ENCODE measurements around the gene METTL25. TPM values are rescaled to one million over a fixed set of nuclear protein-coding genes. Genes with fewer than 3 reads are reported as not detected.

Gene METTL25
- total and polyA plus RNA-seq, 2 of the 8 experiments (the other 6 are each of a cell fraction or from before 2014, with no cell fraction given) = 2.4 to 8.3 TPM

DNA sequence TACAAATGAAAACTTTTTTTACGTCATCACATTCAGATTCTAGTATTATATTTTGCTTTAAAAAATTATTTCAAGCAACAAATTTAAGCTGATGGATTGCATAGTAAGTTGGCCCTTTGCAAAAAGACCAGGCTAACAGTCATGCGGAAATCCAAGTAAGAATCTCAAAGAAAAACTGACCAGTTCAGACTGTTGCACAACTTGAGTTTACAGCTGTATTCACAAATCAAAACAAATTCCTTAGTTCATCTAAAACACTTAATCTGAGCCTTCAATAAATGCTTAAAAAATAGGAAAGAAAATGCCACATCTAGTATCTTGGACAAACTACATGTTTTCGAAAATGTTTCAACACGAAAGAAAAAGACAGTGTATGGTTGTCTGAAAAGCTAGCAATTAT is 989 bp upstream of the METTL25 start:
- CTCF ChIA-PET (ENCODE audit: partially characterized antibody) = interaction anchor here (1.0 to 3.6 kb wide), 13 partner anchors 9 to 746 kb away, joined by 3 to 18 read pairs (median 5); no protein-coding TSS in a partner anchor
- no peak for TF ChIP-seq RNF2 (IDR thresholded peaks at IDR 0.05; ENCODE audit: borderline replicate concordance, low read depth, low read length, missing control alignments, poor library complexity, severe bottlenecking)
- TF ChIP-seq CBX8 (IDR thresholded peaks at IDR 0.05; ENCODE audit: borderline replicate concordance, low read depth, low read length) = no peak
- no peak for TF ChIP-seq RAD21 (IDR thresholded peaks at IDR 0.05 in 1 of 2, conservative IDR thresholded peaks at IDR 0.05 in 1 of 2; ENCODE audit: low read depth in 2 of 2, low read length in 2 of 2)
- TF ChIP-seq SRF (IDR thresholded peaks at IDR 0.05; ENCODE audit: low read depth, low read length) = no peak
- TF ChIP-seq YY1 (IDR thresholded peaks at IDR 0.05; ENCODE audit: low read depth, low read length) = no peak
- no peak for TF ChIP-seq CHD2 (IDR thresholded peaks at IDR 0.05; ENCODE audit: low read length)
- no peak for TF ChIP-seq EGR1 (IDR thresholded peaks at IDR 0.05; ENCODE audit: borderline replicate concordance, low read depth, low read length)
- TF ChIP-seq SIX5 (IDR thresholded peaks at IDR 0.05; ENCODE audit: low read depth, low read length) = no peak
- TF ChIP-seq TEAD4 (IDR thresholded peaks at IDR 0.05; ENCODE audit: low read depth, low read length) = no peak
- no peak for TF ChIP-seq RFX5 (IDR thresholded peaks at IDR 0.05; ENCODE audit: borderline replicate concordance, low read depth, low read length)
- TF ChIP-seq PHF8 (conservative IDR thresholded peaks at IDR 0.05; ENCODE audit: low read depth, low read length) = no peak
- TF ChIP-seq, protein P1, sequence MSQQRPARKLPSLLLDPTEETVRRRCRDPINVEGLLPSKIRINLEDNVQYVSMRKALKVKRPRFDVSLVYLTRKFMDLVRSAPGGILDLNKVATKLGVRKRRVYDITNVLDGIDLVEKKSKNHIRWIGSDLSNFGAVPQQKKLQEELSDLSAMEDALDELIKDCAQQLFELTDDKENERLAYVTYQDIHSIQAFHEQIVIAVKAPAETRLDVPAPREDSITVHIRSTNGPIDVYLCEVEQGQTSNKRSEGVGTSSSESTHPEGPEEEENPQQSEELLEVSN (IDR thresholded peaks at IDR 0.05) = no peak
- TF ChIP-seq TCF12 (IDR thresholded peaks at IDR 0.05; ENCODE audit: low read depth, low read length) = no peak

More for the DNA sequence above, 989 bp upstream of the METTL25 start:
- no peaks in the 10 kb centered on the region; a peak in 1 of 4 replicates for H3K9me3 ChIP-seq (ENCODE audit: insufficient read depth in 2 of 2, low read depth in 1 of 2, low read length in 1 of 2)
- no peak overlapping the region for H3K4ac ChIP-seq (replicated peaks; ENCODE audit: insufficient read length, low read depth, low read length)
- POLR2A ChIA-PET (ENCODE audit: partially characterized antibody) = interaction anchor here (1.0 to 2.4 kb wide), 8 partner anchors 8 to 253 kb away, joined by 3 to 19 read pairs (median 5); no protein-coding TSS in a partner anchor
- H4K8ac ChIP-seq (ENCODE audit: extremely low read depth, insufficient read depth, low read length) = no peak overlapping the region
- no peaks in the 10 kb centered on the region for H3K79me1 ChIP-seq (ENCODE audit: low read depth, low read length)
- peak overlapping the region; percentile 93 to 100 (median 98); a peak in 6 of 7 replicates for H3K9ac ChIP-seq (replicated peaks in 1 of 4; ENCODE audit: extremely low read depth in 1 of 4, low read depth in 3 of 4, low read length in 3 of 4)
- peaks cover 3% of the 10 kb centered on the region for H3K23me2 ChIP-seq (ENCODE audit: low read depth, low read length)
- H4K20me1 ChIP-seq (replicated peaks in 1 of 2; ENCODE audit: control insufficient read depth in 1 of 2, insufficient read depth in 2 of 2, low read length in 2 of 2) = no peaks in the 10 kb centered on the region
- peak overlapping the region; percentile 40 to 67 for H3K4me2 ChIP-seq (ENCODE audit: insufficient read depth in 1 of 2, low read depth in 2 of 2, low read length in 2 of 2)
- no peak overlapping the region for H3K23ac ChIP-seq (ENCODE audit: insufficient read length)
- no peak overlapping the region for H2AK5ac ChIP-seq (ENCODE audit: low read depth, low read length)
- H2BK12ac ChIP-seq (ENCODE audit: low read depth, low read length) = no peak overlapping the region; the same call in 1 of the 2 replicates
- H2BK20ac ChIP-seq (ENCODE audit: low read length) = no peak overlapping the region
- WGBS, 2 experiments (ENCODE audit: extremely low coverage in 1 of 2, insufficient coverage in 1 of 2, insufficient read length in 1 of 2, insufficient replicate concordance in 2 of 2, low coverage in 1 of 2, low lambda C conversion rate in 2 of 2, missing lambda C conversion rate in 1 of 2) = 65% methylated on average over 4 of the region's 4 CpGs; no CpG with 5 or more reads in 1 of the 2 experiments
- H2AFZ ChIP-seq (ENCODE audit: low read length) = no peak overlapping the region
- H3K4me1 ChIP-seq (replicated peaks in 1 of 4; ENCODE audit: control insufficient read depth in 3 of 4, insufficient read depth in 4 of 4, low read length in 3 of 4) = peaks cover 0 to 4% (median under 1%) of the 10 kb centered on the region in 4 experiments; a peak in 1 of 7 replicates
- H2BK15ac ChIP-seq (ENCODE audit: low read length) = no peak overlapping the region
- H3K27me3 ChIP-seq (replicated peaks in 1 of 4; ENCODE audit: control insufficient read depth in 3 of 4, extremely low read depth in 1 of 4, insufficient read depth in 3 of 4, low read length in 3 of 4) = no peaks in the 10 kb centered on the region
- peak overlapping the region; percentile 80 to 100 (median 98) for H3K4me3 ChIP-seq (ENCODE audit: extremely low read depth in 1 of 4, insufficient read depth in 2 of 4, low read depth in 3 of 4, low read length in 4 of 4)
- H3K18ac ChIP-seq (ENCODE audit: extremely low read depth, low read length) = no peak overlapping the region
- no peak overlapping the region for H4K91ac ChIP-seq (replicated peaks; ENCODE audit: insufficient read length, low read length)
- no peak overlapping the region for H2BK5ac ChIP-seq (ENCODE audit: low read depth, low read length)
- DNase-seq (ENCODE audit: low read depth in 1 of 2, low spot score in 2 of 2) = no peak
- H3K79me2 ChIP-seq (ENCODE audit: control insufficient read depth in 1 of 2, insufficient read depth in 2 of 2, low read length in 2 of 2) = peaks cover 3 to 59% of the 10 kb centered on the region in 2 experiments; a peak in 3 of 4 replicates
- H3K27ac ChIP-seq (ENCODE audit: low read depth, low read length) = no peak overlapping the region
- peaks cover 10 to 39% (median 20%) of the 10 kb centered on the region in 4 experiments; a peak in 5 of 8 replicates for H3K36me3 ChIP-seq (ENCODE audit: control insufficient read depth in 2 of 4, insufficient read depth in 4 of 4, low read length in 3 of 4)
- no peak overlapping the region for H3K14ac ChIP-seq (ENCODE audit: insufficient read length)
- H4K5ac ChIP-seq (ENCODE audit: insufficient read length, low read depth, low read length) = no peak overlapping the region
- H3K56ac ChIP-seq (replicated peaks; ENCODE audit: insufficient read length, low read depth, low read length) = no peak overlapping the region
- no peak overlapping the region for H2BK120ac ChIP-seq (replicated peaks; ENCODE audit: low read depth, low read length)
- FAIRE-seq = no peak
